ENCODE results near the gene DCX. TPM values are rescaled to one million over a fixed set of nuclear protein-coding genes. Genes with fewer than 3 reads are reported as not detected.

The DCX gene
- total RNA-seq, 1 experiment from 2014 or later, result not detected

GRCh38 chrX:111319451-111319850, 92.5 kb downstream of the DCX start:
- no peak overlapping the region for H3K27ac ChIP-seq
- no peak overlapping the region for H3K4me3 ChIP-seq
- H3F3A ChIP-seq (ENCODE audit: insufficient read depth, low read depth), result no peaks in the 10 kb centered on the region
- no peaks in the 10 kb centered on the region for H3K9me2 ChIP-seq (ENCODE audit: insufficient read depth)
- no peaks in the 10 kb centered on the region for H3K36me3 ChIP-seq (ENCODE audit: low read depth)
- TF ChIP-seq EZH2 (IDR thresholded peaks at IDR 0.05; ENCODE audit: low read depth), result no peak
- no peak for TF ChIP-seq CTCF (conservative IDR thresholded peaks at IDR 0.05)
- BruUV-seq (replicated peaks), result no TSS peak
- H3K4me1 ChIP-seq (replicated peaks; ENCODE audit: insufficient read depth), result no peaks in the 10 kb centered on the region
- no peak overlapping the region for H2AFZ ChIP-seq
- no peaks in the 10 kb centered on the region for H3K79me2 ChIP-seq (ENCODE audit: low read depth)
- no peak overlapping the region for H3K4me2 ChIP-seq
- CTCF ChIA-PET, result no interaction called here
- no peaks in the 10 kb centered on the region for H3K27me3 ChIP-seq (ENCODE audit: insufficient read depth, low read depth)
- intact Hi-C loops (cut with micrococcal nuclease; ENCODE audit: unreplicated experiment), result no loop called here
- POLR2A ChIA-PET (ENCODE audit: unreplicated experiment), result no interaction called here
- DNase-seq, result no peak
- H4K20me1 ChIP-seq (ENCODE audit: insufficient read depth), result no peaks in the 10 kb centered on the region
- no peaks in the 10 kb centered on the region for H3K9me3 ChIP-seq (ENCODE audit: insufficient read depth, low read depth)

DNA sequence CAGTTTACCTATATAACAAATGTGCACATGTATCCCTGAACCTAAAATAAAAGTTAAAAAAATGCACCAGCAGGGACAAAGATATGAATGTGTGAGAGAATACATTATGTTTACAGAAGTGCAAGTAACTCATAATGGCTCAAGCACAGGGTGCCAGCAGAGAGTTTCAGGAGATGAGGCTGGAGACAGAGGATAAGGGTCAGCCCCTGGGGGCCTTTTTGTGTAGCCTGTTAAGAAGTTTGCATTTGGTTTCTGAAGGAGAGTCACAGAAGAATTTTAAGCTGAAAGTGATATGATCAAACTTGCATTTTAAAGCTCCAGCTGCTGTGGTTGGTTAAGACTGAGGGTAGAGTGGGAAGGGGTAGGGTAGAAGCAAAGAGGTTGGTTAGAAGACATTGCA, 93.1 kb downstream of the DCX start:
- Histone ChIP-seq H3K79me2 (ENCODE audit: low read depth) (no peaks in the 10 kb centered on the region), H3K27ac (no peak overlapping the region), H3K4me1 (replicated peaks; ENCODE audit: insufficient read depth) (no peaks in the 10 kb centered on the region), H3K9me2 (ENCODE audit: insufficient read depth) (no peaks in the 10 kb centered on the region), H3K4me3 (no peak overlapping the region), H4K20me1 (ENCODE audit: insufficient read depth) (no peaks in the 10 kb centered on the region), H3K27me3 (ENCODE audit: insufficient read depth, low read depth) (no peaks in the 10 kb centered on the region), H3K9me3 (ENCODE audit: insufficient read depth, low read depth) (no peaks in the 10 kb centered on the region), H3F3A (ENCODE audit: insufficient read depth, low read depth) (no peaks in the 10 kb centered on the region), H2AFZ (no peak overlapping the region), H3K4me2 (no peak overlapping the region), H3K36me3 (ENCODE audit: low read depth) (no peaks in the 10 kb centered on the region)
- no TSS peak for BruUV-seq (replicated peaks)
- ChIA-PET CTCF (no interaction called here), POLR2A (ENCODE audit: unreplicated experiment) (no interaction called here)
- intact Hi-C loops (cut with micrococcal nuclease; ENCODE audit: unreplicated experiment), result no loop called here
- DNase-seq, result no peak
- no peak for TF ChIP-seq EZH2 (IDR thresholded peaks at IDR 0.05; ENCODE audit: low read depth)
- TF ChIP-seq CTCF (conservative IDR thresholded peaks at IDR 0.05), result no peak

- Histone ChIP-seq H2AFZ (no peak overlapping the region), H3F3A (ENCODE audit: insufficient read depth, low read depth) (no peaks in the 10 kb centered on the region), H3K9me3 (ENCODE audit: insufficient read depth, low read depth) (no peaks in the 10 kb centered on the region), H3K4me2 (no peak overlapping the region), H3K27ac (no peak overlapping the region), H3K4me1 (replicated peaks; ENCODE audit: insufficient read depth) (no peaks in the 10 kb centered on the region), H3K79me2 (ENCODE audit: low read depth) (no peaks in the 10 kb centered on the region), H4K20me1 (ENCODE audit: insufficient read depth) (no peaks in the 10 kb centered on the region), H3K4me3 (no peak overlapping the region), H3K9me2 (ENCODE audit: insufficient read depth) (no peaks in the 10 kb centered on the region), H3K27me3 (ENCODE audit: insufficient read depth, low read depth) (no peaks in the 10 kb centered on the region), H3K36me3 (ENCODE audit: low read depth) (no peaks in the 10 kb centered on the region)
- intact Hi-C loops (cut with micrococcal nuclease; ENCODE audit: unreplicated experiment), result no loop called here
- BruUV-seq (replicated peaks), result no TSS peak
- no peak for DNase-seq
- CTCF ChIA-PET, result no interaction called here
- POLR2A ChIA-PET (ENCODE audit: unreplicated experiment), result no interaction called here
- TF ChIP-seq EZH2 (IDR thresholded peaks at IDR 0.05; ENCODE audit: low read depth), result no peak
- no peak for TF ChIP-seq CTCF (conservative IDR thresholded peaks at IDR 0.05)
These were observed 102.9 kb downstream of the DCX start for GRCh38 chrX:111309083-111309482.
